ENCODE data around the gene HECTD2. TPM values are rescaled to one million over a fixed set of nuclear protein-coding genes. Genes with fewer than 3 reads are reported as not detected.

The HECTD2 gene
- total RNA-seq, 4 donors from 2014 or later, result 20.6 to 41.9 (median 25.8) TPM

DNA sequence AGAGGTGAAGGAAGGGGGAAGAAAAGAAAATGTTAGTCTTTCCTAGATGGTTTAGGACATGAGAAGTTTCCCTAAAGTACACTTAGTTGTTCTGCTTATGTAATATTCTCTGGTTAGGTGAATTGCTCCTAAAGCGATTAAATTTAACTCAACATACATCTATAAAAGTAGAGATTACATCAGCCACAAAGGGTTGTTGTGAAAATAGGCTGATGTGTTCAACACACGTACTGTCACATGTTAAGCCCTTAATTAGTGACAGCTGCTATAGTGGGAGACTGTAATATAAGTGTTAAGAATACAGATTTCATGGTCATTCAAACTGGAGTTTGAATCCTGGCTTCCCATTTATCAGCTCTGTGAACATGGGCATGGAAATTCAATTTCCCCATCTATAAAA lies 12.8 kb downstream of the HECTD2 start:
- no peak for TF ChIP-seq EP300 (IDR thresholded peaks at IDR 0.05)
- 81 to 92% methylated on average over 2 of the region's 2 CpGs for WGBS, 2 donors (ENCODE audit: low coverage in 1 of 2)
- Histone ChIP-seq H3K27me3 (no peaks in the 10 kb centered on the region), H3K4me3 (no peak overlapping the region), H3K36me3 (peaks cover 0 to 6% of the 10 kb centered on the region in 2 donors), H3K9me3 (no peaks in the 10 kb centered on the region), H3K27ac (no peak overlapping the region), H3K4me1 (no peaks in the 10 kb centered on the region)
- no peak for ATAC-seq

DNA sequence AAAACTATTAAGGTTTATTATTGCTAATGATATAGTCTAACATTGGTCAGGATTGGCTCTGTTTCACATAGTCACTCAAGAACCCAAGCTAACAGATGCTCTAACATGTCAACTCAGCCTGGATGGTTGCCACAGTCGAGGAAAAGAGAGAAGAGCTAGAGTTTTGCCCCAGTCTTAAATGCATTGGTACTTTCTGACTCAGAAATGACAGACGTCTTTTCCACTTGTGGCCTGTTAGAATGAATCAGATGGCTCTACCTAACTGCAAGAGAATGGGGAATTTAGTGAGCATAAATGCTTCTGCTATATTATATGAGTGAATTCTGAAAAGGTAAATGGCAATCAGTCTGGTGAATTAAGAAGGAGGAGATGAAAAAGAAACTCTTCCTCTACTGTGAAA lies 13.9 kb downstream of the HECTD2 start:
- H3K27me3 ChIP-seq, result no peaks in the 10 kb centered on the region
- no peak overlapping the region for H3K4me3 ChIP-seq
- TF ChIP-seq, protein P1, sequence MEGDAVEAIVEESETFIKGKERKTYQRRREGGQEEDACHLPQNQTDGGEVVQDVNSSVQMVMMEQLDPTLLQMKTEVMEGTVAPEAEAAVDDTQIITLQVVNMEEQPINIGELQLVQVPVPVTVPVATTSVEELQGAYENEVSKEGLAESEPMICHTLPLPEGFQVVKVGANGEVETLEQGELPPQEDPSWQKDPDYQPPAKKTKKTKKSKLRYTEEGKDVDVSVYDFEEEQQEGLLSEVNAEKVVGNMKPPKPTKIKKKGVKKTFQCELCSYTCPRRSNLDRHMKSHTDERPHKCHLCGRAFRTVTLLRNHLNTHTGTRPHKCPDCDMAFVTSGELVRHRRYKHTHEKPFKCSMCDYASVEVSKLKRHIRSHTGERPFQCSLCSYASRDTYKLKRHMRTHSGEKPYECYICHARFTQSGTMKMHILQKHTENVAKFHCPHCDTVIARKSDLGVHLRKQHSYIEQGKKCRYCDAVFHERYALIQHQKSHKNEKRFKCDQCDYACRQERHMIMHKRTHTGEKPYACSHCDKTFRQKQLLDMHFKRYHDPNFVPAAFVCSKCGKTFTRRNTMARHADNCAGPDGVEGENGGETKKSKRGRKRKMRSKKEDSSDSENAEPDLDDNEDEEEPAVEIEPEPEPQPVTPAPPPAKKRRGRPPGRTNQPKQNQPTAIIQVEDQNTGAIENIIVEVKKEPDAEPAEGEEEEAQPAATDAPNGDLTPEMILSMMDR (IDR thresholded peaks at IDR 0.05), result no peak
- no peak for TF ChIP-seq POLR2A (IDR thresholded peaks at IDR 0.05)
- TF ChIP-seq POLR2AphosphoS5 (IDR thresholded peaks at IDR 0.05), result no peak
- no peak for TF ChIP-seq EP300 (IDR thresholded peaks at IDR 0.05)
- ATAC-seq, result no peak
- H3K36me3 ChIP-seq, result peaks cover 0 to 6% of the 10 kb centered on the region in 2 donors
- H3K27ac ChIP-seq, result no peak overlapping the region
- H3K4me1 ChIP-seq, result no peaks in the 10 kb centered on the region
- H3K9me3 ChIP-seq, result no peaks in the 10 kb centered on the region
- 53 to 55% methylated on average over 2 of the region's 2 CpGs for WGBS, 2 donors (ENCODE audit: low coverage in 1 of 2)

DNA sequence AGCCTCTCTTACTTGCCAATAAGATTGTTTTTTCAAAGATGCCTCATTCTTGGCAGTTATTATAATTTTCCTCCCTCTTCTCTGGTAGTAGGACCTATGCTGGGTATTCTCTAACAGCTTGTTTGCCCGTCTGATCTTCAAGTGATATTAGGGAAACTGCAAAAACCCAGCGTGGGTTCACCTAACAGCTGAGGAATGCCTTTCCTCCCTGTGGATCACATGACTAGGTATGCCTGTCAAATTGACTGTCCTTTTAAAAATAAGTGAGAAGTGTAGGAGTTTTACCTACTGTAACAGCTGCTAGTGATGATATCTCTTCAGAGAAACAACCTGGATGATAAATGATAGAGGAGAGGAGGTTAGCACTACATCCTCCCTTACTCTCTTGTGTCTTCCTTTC lies 22.0 kb downstream of the HECTD2 start:
- peaks cover 0 to 18% of the 10 kb centered on the region in 2 donors for H3K36me3 ChIP-seq
- no peaks in the 10 kb centered on the region for H3K27me3 ChIP-seq
- H3K27ac ChIP-seq, result no peak overlapping the region
- no peak overlapping the region for H3K4me3 ChIP-seq
- 57% methylated on average over 1 of the region's 2 CpGs; no CpG with 5 or more reads in 1 of the 2 donors for WGBS, 2 donors (ENCODE audit: low coverage in 1 of 2)
- H3K9me3 ChIP-seq, result no peaks in the 10 kb centered on the region
- ATAC-seq, result no peak
- H3K4me1 ChIP-seq, result peaks cover 0 to 26% (median 3%) of the 10 kb centered on the region in 3 donors
- TF ChIP-seq EP300 (IDR thresholded peaks at IDR 0.05), result no peak
- TF ChIP-seq, protein P1 (IDR thresholded peaks at IDR 0.05), result no peak
- TF ChIP-seq POLR2A (IDR thresholded peaks at IDR 0.05), result no peak
- no peak for TF ChIP-seq POLR2AphosphoS5 (IDR thresholded peaks at IDR 0.05)

DNA sequence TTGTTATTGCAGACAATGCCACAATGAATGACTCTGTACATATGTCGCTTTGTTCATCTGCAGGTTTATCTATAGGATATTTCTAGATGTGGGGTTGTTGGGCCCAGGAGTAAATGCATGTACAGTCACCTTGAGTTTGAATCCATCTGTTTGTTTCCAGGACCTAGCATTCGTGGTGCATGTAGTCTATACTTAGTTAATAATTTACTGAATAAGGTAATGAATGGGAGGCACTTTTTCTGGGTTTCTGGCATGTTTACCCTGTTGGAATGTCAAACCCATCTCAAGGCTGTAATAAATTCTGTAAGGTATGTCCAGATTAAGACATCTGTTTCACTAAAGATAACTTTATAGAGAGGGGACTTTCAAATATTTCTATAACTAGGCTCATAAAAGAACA lies 23.5 kb downstream of the HECTD2 start:
- TF ChIP-seq POLR2AphosphoS5 (IDR thresholded peaks at IDR 0.05) (no peak), POLR2A (IDR thresholded peaks at IDR 0.05) (no peak), EP300 (IDR thresholded peaks at IDR 0.05) (no peak)
- TF ChIP-seq, protein P1 (IDR thresholded peaks at IDR 0.05), result no peak
- Histone ChIP-seq H3K27ac (no peak overlapping the region), H3K36me3 (peaks cover 0 to 26% of the 10 kb centered on the region in 2 donors), H3K4me1 (peaks cover 0 to 28% (median 3%) of the 10 kb centered on the region in 3 donors), H3K4me3 (no peak overlapping the region), H3K9me3 (no peaks in the 10 kb centered on the region), H3K27me3 (no peaks in the 10 kb centered on the region)
- no peak for ATAC-seq
- 59 to 70% methylated on average over 2 of the region's 2 CpGs for WGBS, 2 donors (ENCODE audit: low coverage in 1 of 2)

DNA sequence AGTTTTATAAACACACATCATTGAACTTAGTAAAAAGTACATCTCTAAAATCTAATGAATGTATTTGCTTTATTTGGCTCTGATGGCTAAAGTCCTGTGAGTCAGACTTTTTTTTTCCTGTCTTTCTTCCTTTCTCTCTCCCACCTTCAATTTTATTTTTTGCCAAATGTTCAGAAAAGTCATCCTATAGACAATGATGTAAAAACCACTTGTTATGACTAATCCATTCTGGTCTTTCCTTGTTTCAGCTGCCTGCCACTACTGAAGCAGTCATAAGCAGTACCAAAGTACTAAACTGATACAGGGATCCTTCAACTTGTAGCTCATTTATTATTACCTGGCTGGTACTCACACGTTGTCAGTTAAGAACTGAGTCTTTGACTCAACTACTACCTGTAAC lies 23.9 kb downstream of the HECTD2 start:
- Histone ChIP-seq H3K4me1 (peaks cover 0 to 28% (median 3%) of the 10 kb centered on the region in 3 donors), H3K27me3 (no peaks in the 10 kb centered on the region), H3K36me3 (peaks cover 0 to 27% of the 10 kb centered on the region in 2 donors), H3K9me3 (no peaks in the 10 kb centered on the region), H3K4me3 (no peak overlapping the region), H3K27ac (no peak overlapping the region)
- TF ChIP-seq, protein P1 (IDR thresholded peaks at IDR 0.05), result no peak
- TF ChIP-seq EP300 (IDR thresholded peaks at IDR 0.05) (no peak), POLR2A (IDR thresholded peaks at IDR 0.05) (no peak), POLR2AphosphoS5 (IDR thresholded peaks at IDR 0.05) (no peak)
- WGBS, 2 donors (ENCODE audit: low coverage in 1 of 2), result 31% methylated on average over 1 of the region's 1 CpG; no CpG with 5 or more reads in 1 of the 2 donors
- no peak for ATAC-seq
